NCI-H2171 treated with DMSO at 0.1 percent for 48 hours (cell line): Measurements from ENCODE around the gene ALB.

ENCODE experiments used
- DNase-seq: peaks from one replicate; lab custom pipeline; 2025; lab: John Stamatoyannopoulos, UW

ALB gene

GRCh38 chr4:73451981-73452747 lies 48.1 kb downstream of the ALB start:
- DNase-seq = peak; percentile 19

GRCh38 chr4:73452953-73453700 lies 49.0 kb downstream of the ALB start:
- no peak for DNase-seq

GRCh38 chr4:73453701-73454005 lies 49.6 kb downstream of the ALB start:
- no peak for DNase-seq

- DNase-seq = no peak
Measured at GRCh38 chr4:73454920-73455319, 50.8 kb downstream of the ALB start.

- no peak for DNase-seq
Measured at GRCh38 chr4:73456177-73457022, 52.3 kb downstream of the ALB start.

GRCh38 chr4:73458184-73459047 lies 54.3 kb downstream of the ALB start:
- DNase-seq = no peak

- no peak for DNase-seq
Measured at GRCh38 chr4:73459048-73459421, 54.9 kb downstream of the ALB start.

GRCh38 chr4:73460913-73461522 lies 56.9 kb downstream of the ALB start:
- no peak for DNase-seq

- DNase-seq = no peak
Measured at GRCh38 chr4:73468170-73468569, 64.1 kb downstream of the ALB start.

GRCh38 chr4:73470728-73471127 lies 66.6 kb downstream of the ALB start:
- no peak for DNase-seq
